ENCODE measurements around the gene SERPINC1. TPM values are rescaled to one million over a fixed set of nuclear protein-coding genes. Genes with fewer than 3 reads are reported as not detected.

SERPINC1 gene
- total and polyA plus RNA-seq, 7 donors, result 0.08 to 5.3 (median 0.37) TPM; not detected in 3

DNA sequence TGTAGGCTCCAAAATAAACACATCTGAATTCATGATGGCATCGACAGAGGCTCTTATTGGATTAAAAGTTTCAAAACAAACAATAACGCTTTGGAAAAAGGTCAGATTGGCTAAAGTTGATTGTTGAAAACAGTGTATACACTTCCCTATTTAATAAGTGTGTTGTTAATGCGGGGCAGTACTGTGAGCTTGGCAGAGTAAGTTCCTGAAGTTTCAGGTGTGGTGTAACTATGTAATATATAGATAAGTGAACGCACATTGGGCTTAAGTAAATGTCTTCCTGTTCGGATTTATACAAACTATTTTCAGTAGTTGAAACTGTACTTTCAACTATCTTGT is 48.1 kb downstream of the SERPINC1 start:
- 6 to 11% (median 7%) methylated on average over 5 of the region's 5 CpGs for WGBS, 3 donors
- Histone ChIP-seq H3K36me3 (ENCODE audit: insufficient read depth in 1 of 2, low read depth in 1 of 2) (peaks cover 3 to 66% of the 10 kb centered on the region in 2 donors), H3K4me3 (peak overlapping the region; percentile 87), H3K27me3 (ENCODE audit: insufficient read depth in 3 of 3, low read length in 2 of 3) (no peaks in the 10 kb centered on the region), H3K4me1 (peaks cover 30% of the 10 kb centered on the region), H3K27ac (peak overlapping the region; percentile 96), H3K9me3 (no peaks in the 10 kb centered on the region)
- intact Hi-C loops (cut with DNase I), result loop anchor here in 1 of 2 donors (5.0 kb wide), 1 partner anchor 47 kb away; the partner anchor contains the start of genes CENPL and DARS2
- TF ChIP-seq, protein P1, sequence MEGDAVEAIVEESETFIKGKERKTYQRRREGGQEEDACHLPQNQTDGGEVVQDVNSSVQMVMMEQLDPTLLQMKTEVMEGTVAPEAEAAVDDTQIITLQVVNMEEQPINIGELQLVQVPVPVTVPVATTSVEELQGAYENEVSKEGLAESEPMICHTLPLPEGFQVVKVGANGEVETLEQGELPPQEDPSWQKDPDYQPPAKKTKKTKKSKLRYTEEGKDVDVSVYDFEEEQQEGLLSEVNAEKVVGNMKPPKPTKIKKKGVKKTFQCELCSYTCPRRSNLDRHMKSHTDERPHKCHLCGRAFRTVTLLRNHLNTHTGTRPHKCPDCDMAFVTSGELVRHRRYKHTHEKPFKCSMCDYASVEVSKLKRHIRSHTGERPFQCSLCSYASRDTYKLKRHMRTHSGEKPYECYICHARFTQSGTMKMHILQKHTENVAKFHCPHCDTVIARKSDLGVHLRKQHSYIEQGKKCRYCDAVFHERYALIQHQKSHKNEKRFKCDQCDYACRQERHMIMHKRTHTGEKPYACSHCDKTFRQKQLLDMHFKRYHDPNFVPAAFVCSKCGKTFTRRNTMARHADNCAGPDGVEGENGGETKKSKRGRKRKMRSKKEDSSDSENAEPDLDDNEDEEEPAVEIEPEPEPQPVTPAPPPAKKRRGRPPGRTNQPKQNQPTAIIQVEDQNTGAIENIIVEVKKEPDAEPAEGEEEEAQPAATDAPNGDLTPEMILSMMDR (IDR thresholded peaks at IDR 0.05), result no peak
- ATAC-seq (no peak), DNase-seq (no peak)

DNA sequence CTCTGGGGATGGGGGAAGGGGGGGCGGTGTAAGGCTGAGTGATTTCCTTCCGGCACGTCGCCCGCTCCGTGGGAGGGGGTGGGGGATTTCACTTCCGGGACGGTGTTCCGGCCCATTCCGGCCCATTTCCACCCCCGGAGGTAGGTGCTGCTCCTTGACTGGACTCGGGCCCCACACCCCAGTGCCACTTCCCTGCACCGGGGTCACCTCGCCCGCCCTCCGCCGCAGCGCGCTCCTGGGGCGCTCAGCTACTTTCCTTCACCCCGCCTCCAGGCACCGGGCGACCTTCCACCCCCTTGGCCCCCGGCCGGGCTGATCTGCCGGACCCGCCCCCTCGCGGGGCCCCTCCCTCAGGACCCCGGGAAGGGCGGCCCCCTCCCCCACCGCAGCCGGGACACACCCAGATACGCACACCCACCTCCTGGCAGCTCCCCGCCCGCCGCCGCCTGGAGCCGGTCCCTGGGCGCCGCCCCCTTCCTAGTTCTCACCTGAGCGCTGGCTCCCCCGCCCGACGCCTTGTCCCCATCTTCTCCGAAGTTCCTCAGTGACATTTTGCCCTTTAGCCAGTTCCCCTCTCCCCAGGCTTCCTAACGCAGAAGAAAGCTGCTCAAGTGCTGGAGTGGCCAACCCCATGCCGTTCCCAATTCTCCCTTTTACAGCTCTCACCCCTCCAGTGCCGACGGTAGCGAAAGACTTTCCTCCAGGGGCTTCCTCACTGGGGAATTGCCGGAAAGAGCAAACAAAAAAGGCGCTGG is 48.7 kb downstream of the SERPINC1 start, which contains the start of gene ZBTB37:
Gene ZBTB37 (plus strand): TSS at position 115 of the 755 bp plus-strand sequence. CDS start 1,846 bp downstream, outside the sequence.
- Histone ChIP-seq H3K4me3 (peak within 1 kb of the TSS; percentile 87), H3K4me1 (peaks cover 30% of the 10 kb centered on the region), H3K9me3 (no peaks in the 10 kb centered on the region), H3K27me3 (ENCODE audit: insufficient read depth in 3 of 3, low read length in 2 of 3) (no peaks in the 10 kb centered on the region), H3K36me3 (ENCODE audit: insufficient read depth in 1 of 2, low read depth in 1 of 2) (peaks cover 3 to 66% of the 10 kb centered on the region in 2 donors), H3K27ac (peak within 1 kb of the TSS; percentile 96)
- intact Hi-C loops (cut with DNase I), result loop anchor here in 1 of 2 donors (5.0 kb wide), 1 partner anchor 46 kb away; the partner anchor contains the start of genes CENPL and DARS2
- 0 to 1% (median 0%) methylated on average over 43 to 53 of the region's 53 CpGs for WGBS, 3 donors
- peak; percentile 74 to 76 (median 75) for ATAC-seq
- TF ChIP-seq, protein P1 (IDR thresholded peaks at IDR 0.05), result no peak
- peak; percentile 86 to 91 for DNase-seq

DNA sequence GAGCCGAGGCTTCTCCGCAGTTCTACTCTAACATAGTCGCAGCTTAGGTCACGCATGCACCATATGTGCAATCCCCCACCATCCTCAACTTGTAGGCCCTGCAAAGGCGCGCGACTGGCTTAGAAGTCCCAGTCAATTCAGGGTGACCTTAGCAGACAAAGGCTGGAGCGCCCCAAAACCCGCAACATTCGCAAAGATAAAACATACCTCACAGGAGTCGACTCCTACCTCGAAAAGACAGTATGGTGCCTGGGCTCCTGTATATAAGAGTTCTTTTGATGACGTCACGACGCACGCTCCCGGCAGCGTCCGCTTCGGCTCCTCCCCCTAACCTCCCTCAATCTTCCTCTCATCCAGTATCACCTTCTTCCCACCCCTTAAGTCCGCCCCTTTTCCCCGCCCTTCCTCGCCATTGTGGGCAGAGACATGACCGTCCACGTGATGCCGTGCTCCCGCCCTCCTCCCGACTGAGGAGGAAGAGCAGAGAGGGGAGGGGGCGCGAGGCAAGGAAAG is 49.3 kb downstream of the SERPINC1 start, which contains the start of gene GAS5:
Gene GAS5 (minus strand): TSS at position 237 of the 513 bp plus-strand sequence.
- TF ChIP-seq, protein P1 (IDR thresholded peaks at IDR 0.05), result no peak
- Histone ChIP-seq H3K27ac (peak within 1 kb of the TSS; percentile 96), H3K4me1 (peaks cover 30% of the 10 kb centered on the region), H3K9me3 (no peaks in the 10 kb centered on the region), H3K27me3 (ENCODE audit: insufficient read depth in 3 of 3, low read length in 2 of 3) (no peaks in the 10 kb centered on the region), H3K4me3 (peak within 1 kb of the TSS; percentile 87), H3K36me3 (ENCODE audit: insufficient read depth in 1 of 2, low read depth in 1 of 2) (peaks cover 6 to 66% of the 10 kb centered on the region in 2 donors)
- intact Hi-C loops (cut with DNase I), result loop anchor here in 1 of 2 donors (5.0 kb wide), 1 partner anchor 46 kb away; the partner anchor contains the start of genes CENPL and DARS2
- ATAC-seq, result peak; percentile 94 to 95 (median 94)
- peak; percentile 99 for DNase-seq
- WGBS, 3 donors, result 0 to 1% (median 0%) methylated on average over 28 to 29 of the region's 30 CpGs

DNA sequence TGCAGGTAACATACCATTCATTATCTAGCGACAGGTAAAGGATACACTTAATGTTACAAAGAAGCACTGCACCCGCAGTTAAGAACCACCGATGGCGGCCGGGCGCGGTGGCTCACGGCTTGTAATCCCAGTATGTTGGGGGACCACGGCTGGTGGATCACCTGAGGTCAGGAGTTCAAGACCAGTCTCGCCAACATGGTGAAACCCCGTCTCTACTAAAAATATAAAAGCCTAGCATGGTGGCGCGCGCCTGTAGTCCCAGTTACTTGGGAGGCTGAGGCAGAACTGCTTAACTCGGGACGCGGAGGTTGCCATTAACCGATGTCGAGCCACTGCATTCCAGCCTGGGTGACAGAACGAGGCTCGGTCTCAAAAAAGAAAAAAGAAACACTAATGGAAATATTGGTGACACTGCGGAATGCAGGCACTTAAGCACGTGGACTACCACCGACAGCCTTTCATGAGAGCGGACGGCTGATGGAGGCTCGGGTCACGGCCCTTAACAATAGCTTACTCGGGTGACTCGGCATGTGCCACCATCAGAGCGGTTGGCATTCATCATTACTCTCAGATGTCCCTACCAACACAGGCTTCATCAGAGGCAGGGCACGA is 49.9 kb downstream of the SERPINC1 start:
- peaks cover 6 to 71% of the 10 kb centered on the region in 2 donors for H3K36me3 ChIP-seq (ENCODE audit: insufficient read depth in 1 of 2, low read depth in 1 of 2)
- H3K27ac ChIP-seq, result peak overlapping the region; percentile 96
- 6 to 7% (median 7%) methylated on average over 32 of the region's 32 CpGs for WGBS, 3 donors
- peaks cover 30% of the 10 kb centered on the region for H3K4me1 ChIP-seq
- H3K4me3 ChIP-seq, result peak overlapping the region; percentile 87
- intact Hi-C loops (cut with DNase I), result loop anchor here in 1 of 2 donors (5.0 kb wide), 1 partner anchor 45 kb away; the partner anchor contains the start of genes CENPL and DARS2
- no peak for DNase-seq
- TF ChIP-seq, protein P1 (IDR thresholded peaks at IDR 0.05), result no peak
- no peaks in the 10 kb centered on the region for H3K9me3 ChIP-seq
- peak in 3 of 4 donors; percentile 6 to 31 (median 15) for ATAC-seq
- no peaks in the 10 kb centered on the region for H3K27me3 ChIP-seq (ENCODE audit: insufficient read depth in 3 of 3, low read length in 2 of 3)
